Neuronal stem cell (in vitro differentiated cells): ENCODE results near the gene B4GALNT2.

Source experiments
- DNase-seq: peaks from one replicate; pipeline ENCODE4 v3.0.0-alpha.2; 2013; ENCODE audit warnings: low spot score
- H2AFZ ChIP-seq: one replicate; pipeline ENCODE4 v1.6.1; 2013; ENCODE audit warnings: mild to moderate bottlenecking, low read length, inconsistent platforms
- H2AK5ac ChIP-seq: 2 replicates; pipeline ENCODE4 v1.6.1; 2013; ENCODE audit warnings: low read depth, mild to moderate bottlenecking, inconsistent platforms, low read length, moderate library complexity, mixed read lengths
- H2BK120ac ChIP-seq: 2 replicates; pipeline ENCODE4 v1.6.1; 2013; ENCODE audit warnings: low read depth, mild to moderate bottlenecking, inconsistent platforms, low read length, moderate library complexity, mixed read lengths
- H2BK12ac ChIP-seq: one replicate; pipeline ENCODE4 v1.6.1; 2013; ENCODE audit warnings: low read length, inconsistent platforms
- H2BK15ac ChIP-seq: 2 replicates; pipeline ENCODE4 v1.6.1; 2013; ENCODE audit warnings: mild to moderate bottlenecking, low read length, inconsistent platforms, mixed read lengths
- H2BK5ac ChIP-seq: one replicate; pipeline ENCODE4 v1.6.1; 2013; ENCODE audit warnings: inconsistent platforms, mild to moderate bottlenecking, low read length, moderate library complexity
- H3K14ac ChIP-seq: one replicate; pipeline ENCODE4 v1.6.1; 2013; ENCODE audit warnings: low read length, inconsistent platforms
- H3K18ac ChIP-seq: 2 replicates; pipeline ENCODE4 v1.6.1; 2013; ENCODE audit warnings: low read length, inconsistent platforms
- H3K23ac ChIP-seq: 2 replicates; pipeline ENCODE4 v1.6.1; 2013; ENCODE audit warnings: low read depth, mild to moderate bottlenecking, mixed read lengths, low read length, inconsistent platforms; ENCODE audit not compliant: poor library complexity
- H3K27ac ChIP-seq: replicated peaks from 3 replicates; pipeline ENCODE4 v1.5.1; 2013; ENCODE audit warnings: low read length, inconsistent platforms
- H3K27me3 ChIP-seq, 3 experiments: 2 replicates each; pipeline ENCODE4 v1.6.1; 2013; ENCODE audit warnings: low read length in 3 of 3, mild to moderate bottlenecking in 2 of 3, inconsistent platforms in 1 of 3, low read depth in 1 of 3, mixed read lengths in 1 of 3, moderate library complexity in 1 of 3; ENCODE audit not compliant: control insufficient read depth in 3 of 3, insufficient read depth in 3 of 3
- H3K36me3 ChIP-seq, 2 donors: replicated peaks in 1 of 2; 2 replicates each; pipeline ENCODE4 v1.6.1; 2013; ENCODE audit warnings: low read length in 2 of 2; ENCODE audit not compliant: control insufficient read depth in 2 of 2, insufficient read depth in 2 of 2
- H3K4ac ChIP-seq: 2 replicates; pipeline ENCODE4 v1.6.1; 2013; ENCODE audit warnings: inconsistent platforms, mild to moderate bottlenecking, low read length, moderate library complexity
- H3K4me1 ChIP-seq, 2 donors: 1 replicate in 1 of 2; 2 replicates in 1 of 2; pipeline ENCODE4 v1.6.1; 2013; ENCODE audit warnings: low read length in 2 of 2, low read depth in 1 of 2; ENCODE audit not compliant: control insufficient read depth in 2 of 2, insufficient read depth in 1 of 2
- H3K4me2 ChIP-seq: one replicate; pipeline ENCODE4 v1.6.1; 2013; ENCODE audit warnings: mild to moderate bottlenecking, low read length, inconsistent platforms; ENCODE audit not compliant: insufficient read depth, poor library complexity, severe bottlenecking
- H3K4me3 ChIP-seq, 2 donors: 2 replicates each; pipeline ENCODE4 v1.5.1; 2013; ENCODE audit warnings: low read length in 2 of 2, mild to moderate bottlenecking in 2 of 2, inconsistent platforms in 1 of 2, moderate library complexity in 1 of 2
- H3K79me1 ChIP-seq: one replicate; pipeline ENCODE4 v1.6.1; 2013; ENCODE audit warnings: low read depth, mild to moderate bottlenecking, inconsistent platforms, low read length, moderate library complexity
- H3K9ac ChIP-seq: one replicate; pipeline ENCODE4 v1.6.1; 2013; ENCODE audit warnings: mild to moderate bottlenecking, low read depth, low read length, inconsistent platforms; ENCODE audit not compliant: poor library complexity
- H3K9me3 ChIP-seq, 2 donors: replicated peaks in 1 of 2; 2 replicates each; pipeline versions ENCODE3 to v1.6.1; 2013; ENCODE audit warnings: low read length in 2 of 2, mild to moderate bottlenecking in 2 of 2, inconsistent platforms in 1 of 2, low read depth in 1 of 2, mixed read lengths in 1 of 2, moderate library complexity in 1 of 2; ENCODE audit not compliant: control insufficient read depth in 2 of 2, insufficient read depth in 1 of 2
- H4K8ac ChIP-seq: one replicate; pipeline ENCODE4 v1.6.1; 2013; ENCODE audit warnings: low read depth, mild to moderate bottlenecking, inconsistent platforms, low read length, moderate library complexity
- H4K91ac ChIP-seq: one replicate; pipeline ENCODE4 v1.6.1; 2013; ENCODE audit warnings: low read length, low read depth, mild to moderate bottlenecking, inconsistent platforms; ENCODE audit not compliant: poor library complexity
- WGBS, 2 donors: extraction: QIAGEN DNeasy Blood & Tissue Kit; methylation state at CpG; one replicate each; pipeline ENCODE4 v1.1.7; 2013; ENCODE audit warnings: missing lambda C conversion rate in 2 of 2, mixed read lengths in 1 of 2; ENCODE audit not compliant: insufficient read length in 2 of 2, insufficient replicate concordance in 1 of 2; ENCODE audit errors: extremely low coverage in 2 of 2; 5-methylcytosine and 5-hydroxymethylcytosine counted together

B4GALNT2 gene

DNA sequence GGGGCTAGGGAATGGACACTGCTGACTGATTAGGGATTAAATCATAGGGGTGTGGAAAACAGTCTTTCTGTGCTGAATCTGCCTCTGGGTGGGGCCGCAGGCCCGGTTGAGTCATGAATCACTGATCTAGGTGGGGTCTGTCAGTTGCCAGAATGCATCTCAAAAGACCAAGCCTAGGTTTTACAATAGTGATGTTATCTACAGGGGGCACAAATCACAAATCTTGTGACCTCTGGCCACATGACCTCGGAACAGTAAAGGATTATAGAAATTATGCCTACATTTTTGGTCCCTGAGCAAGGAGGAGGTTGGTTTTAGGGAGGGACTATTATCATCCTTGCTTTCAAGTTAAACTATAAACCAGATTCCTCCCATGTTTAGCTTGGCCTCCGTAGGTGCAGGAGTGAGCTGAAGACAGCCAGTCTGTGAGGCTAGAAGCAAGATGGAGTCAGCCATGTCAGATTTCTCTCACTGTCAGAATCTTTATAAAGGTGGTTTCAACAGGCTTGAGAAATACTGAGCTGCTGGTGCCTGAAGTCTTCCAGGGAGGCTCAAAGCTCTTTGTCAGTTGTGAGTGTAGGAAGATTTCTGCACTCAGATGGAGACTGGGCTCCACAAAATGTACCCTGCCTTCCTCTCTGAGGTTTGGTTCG lies 64.9 kb downstream of the B4GALNT2 start:
- H4K91ac ChIP-seq: no peak overlapping the region
- H3K9me3 ChIP-seq: no peaks in the 10 kb centered on the region
- peaks cover 2% of the 10 kb centered on the region in 2 donors for H3K4me1 ChIP-seq
- no peak overlapping the region for H3K27ac ChIP-seq
- H2AFZ ChIP-seq: no peak overlapping the region
- no peak overlapping the region for H4K8ac ChIP-seq
- no peak overlapping the region for H2BK120ac ChIP-seq
- H2BK5ac ChIP-seq: no peak overlapping the region
- H3K4me3 ChIP-seq: no peak overlapping the region
- no peak overlapping the region for H3K14ac ChIP-seq
- H3K18ac ChIP-seq: no peak overlapping the region
- H3K23ac ChIP-seq: no peak overlapping the region
- H3K36me3 ChIP-seq: no peaks in the 10 kb centered on the region
- H2BK15ac ChIP-seq: no peak overlapping the region
- H3K79me1 ChIP-seq: no peaks in the 10 kb centered on the region
- no peak overlapping the region for H3K4me2 ChIP-seq
- no CpG with 5 or more reads among the region's 5 CpGs for WGBS, 2 donors
- peaks cover 0 to under 1% (median 0%) of the 10 kb centered on the region in 3 experiments for H3K27me3 ChIP-seq
- H3K9ac ChIP-seq: no peak overlapping the region
- H2AK5ac ChIP-seq: no peak overlapping the region
- no peak overlapping the region for H2BK12ac ChIP-seq
- H3K4ac ChIP-seq: no peak overlapping the region
- no peak for DNase-seq

DNA sequence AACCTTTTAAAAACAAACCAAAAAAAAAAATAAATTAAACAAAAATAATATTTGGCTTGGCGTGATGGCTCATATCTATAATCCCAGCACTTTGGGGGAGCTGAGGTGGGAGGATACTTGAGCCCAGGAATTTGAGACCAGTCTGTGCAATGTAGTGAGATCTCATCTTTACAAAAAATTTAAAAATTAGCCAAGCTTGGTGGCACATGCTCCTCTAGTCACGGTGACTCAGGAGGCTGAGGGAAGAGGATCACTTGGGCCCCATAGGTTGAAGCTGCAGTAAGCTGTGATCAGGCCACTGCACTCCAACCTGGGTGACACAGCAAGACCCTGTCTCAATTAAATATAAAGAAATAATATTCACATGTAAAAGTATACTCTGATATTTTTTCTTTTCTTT lies 65.6 kb downstream of the B4GALNT2 start:
- Histone ChIP-seq H3K23ac (no peak overlapping the region), H2BK5ac (no peak overlapping the region), H3K9ac (no peak overlapping the region), H3K9me3 (no peaks in the 10 kb centered on the region), H3K18ac (no peak overlapping the region), H3K4ac (no peak overlapping the region), H3K36me3 (no peaks in the 10 kb centered on the region), H2AFZ (no peak overlapping the region), H2BK15ac (no peak overlapping the region), H3K4me2 (no peak overlapping the region), H2BK120ac (no peak overlapping the region), H4K8ac (no peak overlapping the region), H3K79me1 (no peaks in the 10 kb centered on the region), H2AK5ac (no peak overlapping the region), H3K4me3 (no peak overlapping the region), H3K4me1 (peaks cover 2% of the 10 kb centered on the region in 2 donors), H3K27me3 (peaks cover 0 to 5% (median 0%) of the 10 kb centered on the region in 3 experiments), H3K14ac (no peak overlapping the region), H2BK12ac (no peak overlapping the region), H3K27ac (no peak overlapping the region), H4K91ac (no peak overlapping the region)
- no CpG with 5 or more reads among the region's 2 CpGs for WGBS, 2 donors
- DNase-seq: no peak

GRCh38 chr17:49200423-49201083 lies 68.0 kb downstream of the B4GALNT2 start:
- H3K9me3 ChIP-seq: no peaks in the 10 kb centered on the region
- H2BK12ac ChIP-seq: no peak overlapping the region
- no peaks in the 10 kb centered on the region for H3K36me3 ChIP-seq
- WGBS, 2 donors: no CpG with 5 or more reads among the region's 13 CpGs
- no peak overlapping the region for H4K8ac ChIP-seq
- no peak overlapping the region for H3K18ac ChIP-seq
- H2BK15ac ChIP-seq: no peak overlapping the region
- H3K27me3 ChIP-seq: peaks cover 0 to 18% (median 0%) of the 10 kb centered on the region in 3 experiments
- H3K4me2 ChIP-seq: no peak overlapping the region
- no peak overlapping the region for H3K14ac ChIP-seq
- DNase-seq: no peak
- no peak overlapping the region for H2AK5ac ChIP-seq
- no peaks in the 10 kb centered on the region for H3K4me1 ChIP-seq
- no peak overlapping the region for H3K23ac ChIP-seq
- H3K79me1 ChIP-seq: no peaks in the 10 kb centered on the region
- no peak overlapping the region for H3K4ac ChIP-seq
- H4K91ac ChIP-seq: no peak overlapping the region
- H2BK120ac ChIP-seq: no peak overlapping the region
- peak overlapping the region; percentile 68 for H2BK5ac ChIP-seq
- H2AFZ ChIP-seq: no peak overlapping the region
- no peak overlapping the region for H3K9ac ChIP-seq
- no peak overlapping the region for H3K4me3 ChIP-seq
- H3K27ac ChIP-seq: no peak overlapping the region

DNA sequence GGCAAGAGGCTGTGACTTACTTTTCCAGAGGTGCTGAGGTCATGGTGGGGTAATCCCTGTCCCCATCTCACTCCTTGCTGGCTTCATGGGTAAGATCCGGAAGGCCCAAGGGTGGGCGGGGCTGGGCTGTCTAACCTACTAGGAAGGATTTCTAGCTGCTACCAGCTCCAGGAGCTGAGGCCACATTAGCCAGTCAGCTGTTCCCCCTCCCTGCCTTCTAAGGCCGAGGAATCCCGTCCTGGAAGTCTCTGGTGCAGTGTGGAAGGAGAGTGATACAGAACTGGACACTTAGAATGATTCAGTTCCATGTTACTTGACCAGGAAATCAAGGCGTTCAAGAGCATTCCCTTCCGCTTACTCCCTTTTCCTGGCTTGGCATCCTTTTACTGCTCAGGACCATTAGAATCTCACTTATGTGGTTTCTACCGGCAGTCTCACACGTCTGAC lies 68.9 kb downstream of the B4GALNT2 start:
- H2BK120ac ChIP-seq: no peak overlapping the region
- no peaks in the 10 kb centered on the region for H3K36me3 ChIP-seq
- H3K4me3 ChIP-seq: no peak overlapping the region
- H3K4me2 ChIP-seq: no peak overlapping the region
- no peak overlapping the region for H3K9ac ChIP-seq
- H4K91ac ChIP-seq: no peak overlapping the region
- no peaks in the 10 kb centered on the region for H3K9me3 ChIP-seq
- H2AFZ ChIP-seq: no peak overlapping the region
- no peak overlapping the region for H3K4ac ChIP-seq
- H3K14ac ChIP-seq: no peak overlapping the region
- H3K18ac ChIP-seq: no peak overlapping the region
- H3K27me3 ChIP-seq: peaks cover 0 to 26% (median 0%) of the 10 kb centered on the region in 3 experiments
- H3K23ac ChIP-seq: no peak overlapping the region
- no peak overlapping the region for H2AK5ac ChIP-seq
- no peak overlapping the region for H3K27ac ChIP-seq
- no peaks in the 10 kb centered on the region for H3K79me1 ChIP-seq
- no peak overlapping the region for H2BK12ac ChIP-seq
- H2BK15ac ChIP-seq: no peak overlapping the region
- H2BK5ac ChIP-seq: no peak overlapping the region
- H4K8ac ChIP-seq: no peak overlapping the region
- no CpG with 5 or more reads among the region's 8 CpGs for WGBS, 2 donors
- H3K4me1 ChIP-seq: no peaks in the 10 kb centered on the region
- no peak for DNase-seq
